ENCODE data around the gene CHERP.

DNA sequence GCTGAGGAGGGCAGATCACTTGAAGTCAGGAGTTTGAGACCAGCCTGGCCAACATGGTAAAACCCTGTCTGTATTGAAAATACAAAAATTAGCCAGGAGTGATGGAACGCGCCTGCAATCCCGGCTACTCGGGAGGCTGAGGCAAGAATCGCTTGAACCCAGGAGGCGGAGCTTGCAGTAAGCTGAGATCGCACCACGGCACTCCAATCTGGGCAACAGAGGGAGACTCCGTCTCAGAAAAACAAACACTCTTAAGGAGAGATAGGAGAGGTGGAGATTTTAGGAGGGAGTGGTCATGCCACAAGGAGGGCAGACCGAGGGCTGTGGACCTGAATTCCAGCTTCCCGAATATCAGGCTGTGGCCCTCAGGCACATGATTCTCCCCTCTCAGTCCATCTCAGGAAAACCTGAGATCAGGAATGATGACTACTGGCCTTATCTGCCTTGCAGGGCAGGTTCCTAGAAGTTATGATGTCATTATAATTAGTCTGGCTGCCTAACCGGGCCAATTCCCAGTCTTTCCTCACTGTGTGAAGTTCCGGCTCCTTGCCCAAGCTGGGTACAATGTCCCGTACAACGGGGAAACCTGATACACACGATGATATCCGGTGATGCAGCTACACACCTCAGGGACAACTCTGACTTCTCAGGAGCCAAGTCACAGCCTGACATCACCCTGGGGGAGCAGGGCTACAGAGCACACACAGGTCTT lies 27.5 kb upstream of the CHERP start:
- TF ChIP-seq, protein P1, sequence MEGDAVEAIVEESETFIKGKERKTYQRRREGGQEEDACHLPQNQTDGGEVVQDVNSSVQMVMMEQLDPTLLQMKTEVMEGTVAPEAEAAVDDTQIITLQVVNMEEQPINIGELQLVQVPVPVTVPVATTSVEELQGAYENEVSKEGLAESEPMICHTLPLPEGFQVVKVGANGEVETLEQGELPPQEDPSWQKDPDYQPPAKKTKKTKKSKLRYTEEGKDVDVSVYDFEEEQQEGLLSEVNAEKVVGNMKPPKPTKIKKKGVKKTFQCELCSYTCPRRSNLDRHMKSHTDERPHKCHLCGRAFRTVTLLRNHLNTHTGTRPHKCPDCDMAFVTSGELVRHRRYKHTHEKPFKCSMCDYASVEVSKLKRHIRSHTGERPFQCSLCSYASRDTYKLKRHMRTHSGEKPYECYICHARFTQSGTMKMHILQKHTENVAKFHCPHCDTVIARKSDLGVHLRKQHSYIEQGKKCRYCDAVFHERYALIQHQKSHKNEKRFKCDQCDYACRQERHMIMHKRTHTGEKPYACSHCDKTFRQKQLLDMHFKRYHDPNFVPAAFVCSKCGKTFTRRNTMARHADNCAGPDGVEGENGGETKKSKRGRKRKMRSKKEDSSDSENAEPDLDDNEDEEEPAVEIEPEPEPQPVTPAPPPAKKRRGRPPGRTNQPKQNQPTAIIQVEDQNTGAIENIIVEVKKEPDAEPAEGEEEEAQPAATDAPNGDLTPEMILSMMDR (conservative IDR thresholded peaks at IDR 0.05), result no peak
- no peak for TF ChIP-seq ZFX (IDR thresholded peaks at IDR 0.05)
